K562 (cell line): ENCODE measurements around the gene POC1B. TPM values are rescaled to one million over a fixed set of nuclear protein-coding genes. Genes with fewer than 3 reads are reported as not detected.
A peak's percentile ranks its signal among the peaks of the same experiment; 100 is the strongest.

Experiments
- ARID1B ChIP-seq: fragments of 450-650 bp; IDR thresholded peaks from 2 replicates; pipeline ENCODE4 v1.6.1; 2016; ENCODE audit warnings: antibody characterized with exemption, mild to moderate bottlenecking, inconsistent platforms
- ATF3 ChIP-seq, 2 experiments: fragments of 450-650 bp in 1 of 2; sonication (generic) in 1 of 2; formaldehyde crosslinking in 1 of 2; IDR thresholded peaks in 1 of 2; conservative IDR thresholded peaks in 1 of 2; 2 replicates each; pipeline versions ENCODE4 v1.6.1 to v1.8.1; 2016 to 2023; ENCODE audit warnings: mild to moderate bottlenecking in 2 of 2, moderate library complexity in 2 of 2, inconsistent platforms in 1 of 2, missing genetic modification reagents in 1 of 2
- DIDO1 ChIP-seq: fragments of 450-650 bp; IDR thresholded peaks from 2 replicates; pipeline ENCODE4 v1.6.1; 2016; ENCODE audit warnings: low read depth, missing biosample characterization, missing genetic modification characterization
- FOXK2 ChIP-seq, 2 experiments: fragments of 450-650 bp; IDR thresholded peaks in 1 of 2; conservative IDR thresholded peaks in 1 of 2; 2 replicates each; pipeline ENCODE4 v1.6.1; 2016; ENCODE audit warnings: low read depth in 2 of 2, mild to moderate bottlenecking in 1 of 2
- FOXP4 ChIP-seq: sonication (generic); formaldehyde crosslinking; IDR thresholded peaks from 2 replicates; pipeline ENCODE4 v1.8.0; 2022; ENCODE audit warnings: mild to moderate bottlenecking, missing genetic modification reagents, borderline replicate concordance
- MEIS2 ChIP-seq: fragments of 450-650 bp; IDR thresholded peaks from 2 replicates; pipeline ENCODE4 v1.6.1; 2014; ENCODE audit warnings: mild to moderate bottlenecking; ENCODE audit not compliant: partially characterized antibody
- MITF ChIP-seq: IDR thresholded peaks from 2 replicates; pipeline ENCODE4 v1.6.1; 2014; ENCODE audit warnings: antibody characterized with exemption
- NCOA4 ChIP-seq: fragments of 450-650 bp; IDR thresholded peaks from 2 replicates; pipeline ENCODE4 v1.6.1; 2018; ENCODE audit warnings: mild to moderate bottlenecking; ENCODE audit not compliant: partially characterized antibody
- NR0B1 ChIP-seq: fragments of 450-650 bp; IDR thresholded peaks from one replicate; pipeline ENCODE4 v1.6.1; 2018; ENCODE audit warnings: mild to moderate bottlenecking, moderate library complexity; ENCODE audit not compliant: partially characterized antibody
- U2AF1 ChIP-seq: fragments of 200-400 bp; formaldehyde crosslinking; optimal IDR thresholded peaks from 2 replicates; pipeline ENCODE3; 2017; ENCODE audit warnings: mild to moderate bottlenecking, low read depth, low read length, moderate library complexity
- ZBTB2 ChIP-seq: fragments of 450-650 bp; IDR thresholded peaks from 2 replicates; pipeline ENCODE4 v1.6.1; 2016; ENCODE audit warnings: antibody characterized with exemption
- ZNF165 ChIP-seq: fragments of 250-450 bp; sonication (Bioruptor Pico); IDR thresholded peaks from 2 replicates; pipeline ENCODE4 v1.4.0; 2020; ENCODE audit warnings: borderline replicate concordance
- ZNF3 ChIP-seq: fragments of 250-450 bp; sonication (Bioruptor Pico); IDR thresholded peaks from 2 replicates; pipeline ENCODE4 v1.5.0; 2021; ENCODE audit warnings: mild to moderate bottlenecking, moderate library complexity
- ZNF507 ChIP-seq: conservative IDR thresholded peaks from 2 replicates; pipeline ENCODE4 v1.6.1; 2017; ENCODE audit warnings: missing genetic modification characterization, missing compliant biosample characterization
- polyA plus RNA-seq, 8 experiments: library from polyadenylated mRNA; depleted of rRNA in 4 of 8; stranded (reverse) in 5 of 8; unstranded in 3 of 8; fragments of >200 nt; fragmentation: Nextera tagmentation in 2 of 8; fragmentation: Illumina TruSeq in 1 of 8; extraction: Ambion mirVana in 2 of 8; extraction: Trizol in 1 of 8; gene quantifications; 2 replicates each; pipeline versions ENCODE4 v1.2.1 to v1.2.3, GENCODE V29; 2011 to 2014; ENCODE audit warnings: inconsistent platforms in 1 of 8, missing spikeins in 1 of 8
- total RNA-seq, 7 experiments: library from RNA; depleted of rRNA in 6 of 7; stranded (reverse); fragments of >200 nt in 6 of 7; fragmentation: Illumina TruSeq in 2 of 7; extraction: Trizol in 2 of 7; gene quantifications; 2 replicates each; pipeline versions ENCODE4 v1.2.1 to v1.2.3, GENCODE V29; 2011 to 2021; ENCODE audit warnings: low replicate concordance in 1 of 7

The POC1B gene
- total and polyA plus RNA-seq, 9 of the 15 experiments (the other 6 are each of a cell fraction or from before 2014, with no cell fraction given) = 4.5 to 16.1 (median 10.4) TPM

- TF ChIP-seq NR0B1 (no peak), ZBTB2 (no peak), MITF (no peak), MEIS2 (peak; percentile 83), ATF3 (IDR thresholded peaks at IDR 0.05) (peak; percentile 89), ATF3 (CRISPR knock-in tag; conservative IDR thresholded peaks at IDR 0.05) (no peak), NCOA4 (no peak), DIDO1 (tag) (no peak), FOXP4 (CRISPR knock-in tag) (no peak), U2AF1 (no peak), FOXK2 (conservative IDR thresholded peaks at IDR 0.05 in 1 of 2, IDR thresholded peaks at IDR 0.05 in 1 of 2; ENCODE audit: low read depth in 2 of 2) (no peak), ZNF3 (CRISPR knock-in tag) (no peak), ZNF507 (tag) (no peak), ZNF165 (no peak), ARID1B (peak; percentile 75)
These were observed 40.8 kb upstream of the POC1B start (continued) for GRCh38 chr12:89566615-89567014.
